ENCODE results near the gene UBE2V1. TPM values are rescaled to one million over a fixed set of nuclear protein-coding genes. Genes with fewer than 3 reads are reported as not detected.
A peak's percentile ranks its signal among the peaks of the same experiment; 100 is the strongest.

Gene UBE2V1
- total and polyA plus RNA-seq, 2 of the 13 experiments (the other 11 are each of a cell fraction or from before 2014, with no cell fraction given), result 81.3 to 132 TPM

DNA sequence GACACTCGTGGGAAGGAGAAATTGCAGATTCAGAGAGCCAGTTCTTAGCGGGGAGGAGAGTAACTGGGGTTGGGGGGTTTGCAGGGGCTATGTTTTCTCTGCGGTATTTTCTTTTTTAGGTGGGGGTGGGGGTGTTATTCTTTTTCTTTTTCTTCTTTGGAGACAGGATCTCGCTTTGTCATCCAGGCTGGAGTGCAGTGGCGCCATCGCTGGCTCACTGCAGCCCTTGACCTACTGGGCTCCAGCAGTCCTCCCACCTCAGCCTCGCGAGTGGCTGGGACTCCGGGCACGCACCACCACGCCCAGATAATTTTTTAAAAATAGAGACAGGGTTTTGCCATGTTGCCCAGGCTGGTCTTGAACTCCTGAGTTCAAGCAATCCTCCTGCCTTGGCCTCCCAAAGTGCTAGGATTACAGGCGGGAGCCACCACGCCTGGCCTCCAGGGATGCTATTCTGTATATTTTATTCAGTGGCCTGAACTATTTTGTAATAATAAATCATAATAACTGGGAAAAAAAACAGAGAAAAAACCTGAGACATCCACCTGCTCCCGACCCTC, 57.3 kb downstream of the UBE2V1 start (continued):
- TF ChIP-seq ZEB1 (IDR thresholded peaks at IDR 0.05; ENCODE audit: insufficient replicate concordance, low read depth) (no peak), ZNF263 (CRISPR knock-in tag; IDR thresholded peaks at IDR 0.05) (peak; percentile 89), ZNF3 (CRISPR knock-in tag; IDR thresholded peaks at IDR 0.05) (no peak), ZNF557 (CRISPR knock-in tag; IDR thresholded peaks at IDR 0.05) (no peak), SNAI1 (CRISPR knock-in tag; IDR thresholded peaks at IDR 0.05; ENCODE audit: borderline replicate concordance) (0 out of 2 replicates have a peak, but pooled peaks have one; percentile 3), SRF (IDR thresholded peaks at IDR 0.05; ENCODE audit: low read depth, low read length) (no peak), ZNF326 (CRISPR knock-in tag; IDR thresholded peaks at IDR 0.05; ENCODE audit: borderline replicate concordance) (no peak), AKAP8 (CRISPR knock-in tag; IDR thresholded peaks at IDR 0.05) (no peak), ZNF615 (CRISPR knock-in tag; IDR thresholded peaks at IDR 0.05; ENCODE audit: borderline replicate concordance) (no peak), ZNF460 (CRISPR knock-in tag; IDR thresholded peaks at IDR 0.05; ENCODE audit: borderline replicate concordance) (peak; percentile 9; the same call in 1 of the 2 replicates), HNRNPL (IDR thresholded peaks at IDR 0.05; ENCODE audit: low read depth, low read length) (no peak), ZFP41 (CRISPR knock-in tag; IDR thresholded peaks at IDR 0.05; ENCODE audit: borderline replicate concordance) (no peak), ZNF770 (CRISPR knock-in tag; IDR thresholded peaks at IDR 0.05) (peak; percentile 76; the same call in 1 of the 2 replicates), GTF2F1 (IDR thresholded peaks at IDR 0.05; ENCODE audit: low read length) (no peak), ZNF224 (CRISPR knock-in tag; IDR thresholded peaks at IDR 0.05) (no peak), DNMT3B (CRISPR knock-in tag; conservative IDR thresholded peaks at IDR 0.05) (no peak), ZNF761 (CRISPR knock-in tag; conservative IDR thresholded peaks at IDR 0.05) (no peak), REPIN1 (CRISPR knock-in tag; IDR thresholded peaks at IDR 0.05; ENCODE audit: borderline replicate concordance, low read depth) (no peak), ZIK1 (CRISPR knock-in tag; IDR thresholded peaks at IDR 0.05; ENCODE audit: borderline replicate concordance, low read depth) (no peak), GATA4 (IDR thresholded peaks at IDR 0.05; ENCODE audit: borderline replicate concordance, low read depth) (no peak), MED1 (CRISPR knock-in tag; IDR thresholded peaks at IDR 0.05) (peak; percentile 26; the same call in 1 of the 2 replicates), MZF1 (CRISPR knock-in tag; IDR thresholded peaks at IDR 0.05; ENCODE audit: borderline replicate concordance) (no peak)
- TF ChIP-seq, protein P1, sequence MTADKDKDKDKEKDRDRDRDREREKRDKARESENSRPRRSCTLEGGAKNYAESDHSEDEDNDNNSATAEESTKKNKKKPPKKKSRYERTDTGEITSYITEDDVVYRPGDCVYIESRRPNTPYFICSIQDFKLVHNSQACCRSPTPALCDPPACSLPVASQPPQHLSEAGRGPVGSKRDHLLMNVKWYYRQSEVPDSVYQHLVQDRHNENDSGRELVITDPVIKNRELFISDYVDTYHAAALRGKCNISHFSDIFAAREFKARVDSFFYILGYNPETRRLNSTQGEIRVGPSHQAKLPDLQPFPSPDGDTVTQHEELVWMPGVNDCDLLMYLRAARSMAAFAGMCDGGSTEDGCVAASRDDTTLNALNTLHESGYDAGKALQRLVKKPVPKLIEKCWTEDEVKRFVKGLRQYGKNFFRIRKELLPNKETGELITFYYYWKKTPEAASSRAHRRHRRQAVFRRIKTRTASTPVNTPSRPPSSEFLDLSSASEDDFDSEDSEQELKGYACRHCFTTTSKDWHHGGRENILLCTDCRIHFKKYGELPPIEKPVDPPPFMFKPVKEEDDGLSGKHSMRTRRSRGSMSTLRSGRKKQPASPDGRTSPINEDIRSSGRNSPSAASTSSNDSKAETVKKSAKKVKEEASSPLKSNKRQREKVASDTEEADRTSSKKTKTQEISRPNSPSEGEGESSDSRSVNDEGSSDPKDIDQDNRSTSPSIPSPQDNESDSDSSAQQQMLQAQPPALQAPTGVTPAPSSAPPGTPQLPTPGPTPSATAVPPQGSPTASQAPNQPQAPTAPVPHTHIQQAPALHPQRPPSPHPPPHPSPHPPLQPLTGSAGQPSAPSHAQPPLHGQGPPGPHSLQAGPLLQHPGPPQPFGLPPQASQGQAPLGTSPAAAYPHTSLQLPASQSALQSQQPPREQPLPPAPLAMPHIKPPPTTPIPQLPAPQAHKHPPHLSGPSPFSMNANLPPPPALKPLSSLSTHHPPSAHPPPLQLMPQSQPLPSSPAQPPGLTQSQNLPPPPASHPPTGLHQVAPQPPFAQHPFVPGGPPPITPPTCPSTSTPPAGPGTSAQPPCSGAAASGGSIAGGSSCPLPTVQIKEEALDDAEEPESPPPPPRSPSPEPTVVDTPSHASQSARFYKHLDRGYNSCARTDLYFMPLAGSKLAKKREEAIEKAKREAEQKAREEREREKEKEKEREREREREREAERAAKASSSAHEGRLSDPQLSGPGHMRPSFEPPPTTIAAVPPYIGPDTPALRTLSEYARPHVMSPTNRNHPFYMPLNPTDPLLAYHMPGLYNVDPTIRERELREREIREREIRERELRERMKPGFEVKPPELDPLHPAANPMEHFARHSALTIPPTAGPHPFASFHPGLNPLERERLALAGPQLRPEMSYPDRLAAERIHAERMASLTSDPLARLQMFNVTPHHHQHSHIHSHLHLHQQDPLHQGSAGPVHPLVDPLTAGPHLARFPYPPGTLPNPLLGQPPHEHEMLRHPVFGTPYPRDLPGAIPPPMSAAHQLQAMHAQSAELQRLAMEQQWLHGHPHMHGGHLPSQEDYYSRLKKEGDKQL (CRISPR knock-in tag; IDR thresholded peaks at IDR 0.05; ENCODE audit: low read depth), result no peak
